NCI-H2196 treated with DMSO at 0.1 percent for 48 hours (cell line): ENCODE results near the gene ITLN2.
"Not testable (repeated sequence)": the region's sequence is repeated elsewhere in the genome, so short reads cannot be mapped to it uniquely, and the experiment has no call there.

Experiments
- DNase-seq: peaks from one replicate; lab custom pipeline; 2025; ENCODE audit not compliant: unreplicated experiment; lab: John Stamatoyannopoulos, UW

The ITLN2 gene

GRCh38 chr1:160954158-160955104 is at the start of gene ITLN2:
TSS of gene ITLN2 (minus strand) at chr1:160954809. CDS start at chr1:160954741, 68 bp downstream.
- DNase-seq: no peak

GRCh38 chr1:161001525-161001924 is 46.9 kb upstream of the ITLN2 start:
- no peak for DNase-seq

- no peak for DNase-seq
These were observed 46.3 kb upstream of the ITLN2 start for GRCh38 chr1:161000736-161001480.

GRCh38 chr1:160999376-160999775 is 44.8 kb upstream of the ITLN2 start:
- no peak for DNase-seq

- DNase-seq: peak; percentile 31
These were observed 42.9 kb upstream of the ITLN2 start for GRCh38 chr1:160997323-160998038.

- no peak for DNase-seq
These were observed 41.6 kb upstream of the ITLN2 start for GRCh38 chr1:160996178-160996577.

- DNase-seq: no peak
These were observed 39.1 kb upstream of the ITLN2 start for GRCh38 chr1:160993544-160994193.

- not testable (repeated sequence) for DNase-seq
These were observed 37.4 kb upstream of the ITLN2 start for GRCh38 chr1:160992036-160992435.

GRCh38 chr1:160987359-160988050 is 32.9 kb upstream of the ITLN2 start:
- no peak for DNase-seq

GRCh38 chr1:160985723-160986122 is 31.1 kb upstream of the ITLN2 start:
- no peak for DNase-seq

- no peak for DNase-seq
These were observed 27.2 kb upstream of the ITLN2 start for GRCh38 chr1:160981584-160982411.

GRCh38 chr1:160979286-160979685 is 24.7 kb upstream of the ITLN2 start:
- DNase-seq: no peak

- DNase-seq: peak; percentile 63
These were observed 23.9 kb upstream of the ITLN2 start for GRCh38 chr1:160978510-160978927.

- DNase-seq: no peak
These were observed 20.4 kb upstream of the ITLN2 start for GRCh38 chr1:160975026-160975425.

- DNase-seq: no peak
These were observed 18.9 kb upstream of the ITLN2 start for GRCh38 chr1:160973491-160973890.

- no peak for DNase-seq
These were observed 18.3 kb upstream of the ITLN2 start for GRCh38 chr1:160972939-160973338.

GRCh38 chr1:160971618-160972056 is 17.0 kb upstream of the ITLN2 start:
- DNase-seq: no peak

GRCh38 chr1:160963521-160963920 is 8.9 kb upstream of the ITLN2 start:
- DNase-seq: no peak

- DNase-seq: no peak
These were observed 6.8 kb upstream of the ITLN2 start for GRCh38 chr1:160961419-160961818.
